GM21526 (cell line): ENCODE results near the gene C18orf63.

Source experiments
- ATAC-seq: cut with Tn5 transposase; IDR thresholded peaks from one replicate; pipeline ENCODE4 v1.9.1; 2021; ENCODE audit warnings: moderate library complexity; ENCODE audit not compliant: unreplicated experiment, low FRiP score

C18orf63 gene

GRCh38 chr18:74315464-74316256 lies at the start of gene C18orf63:
C18orf63 (plus strand) TSS chr18:74315839; CDS start chr18:74317866, 2,027 bp downstream.
- ATAC-seq = no peak

GRCh38 chr18:74266161-74266560 lies 49.5 kb upstream of the C18orf63 start:
- no peak for ATAC-seq

- ATAC-seq = no peak
Observed at GRCh38 chr18:74268175-74268574, 47.5 kb upstream of the C18orf63 start.

- ATAC-seq = no peak
Observed at GRCh38 chr18:74268933-74269620, 46.6 kb upstream of the C18orf63 start.

- ATAC-seq = no peak
Observed at GRCh38 chr18:74271635-74272034, 44.0 kb upstream of the C18orf63 start.

GRCh38 chr18:74273394-74273793 lies 42.2 kb upstream of the C18orf63 start:
- no peak for ATAC-seq

GRCh38 chr18:74274700-74275099 lies 40.9 kb upstream of the C18orf63 start:
- ATAC-seq = no peak

- ATAC-seq = no peak
Observed at GRCh38 chr18:74275736-74276135, 39.9 kb upstream of the C18orf63 start.

GRCh38 chr18:74276609-74277008 lies 39.0 kb upstream of the C18orf63 start:
- no peak for ATAC-seq

- no peak for ATAC-seq
Observed at GRCh38 chr18:74277296-74277695, 38.3 kb upstream of the C18orf63 start.

- no peak for ATAC-seq
Observed at GRCh38 chr18:74278058-74278457, 37.6 kb upstream of the C18orf63 start.

- no peak for ATAC-seq
Observed at GRCh38 chr18:74278983-74279382, 36.7 kb upstream of the C18orf63 start.

GRCh38 chr18:74281011-74281979 lies 34.3 kb upstream of the C18orf63 start:
- no peak for ATAC-seq

GRCh38 chr18:74281980-74282754 lies 33.5 kb upstream of the C18orf63 start:
- ATAC-seq = no peak

- ATAC-seq = no peak
Observed at GRCh38 chr18:74282755-74283554, 32.7 kb upstream of the C18orf63 start.

- ATAC-seq = no peak
Observed at GRCh38 chr18:74283646-74284045, 32.0 kb upstream of the C18orf63 start.

GRCh38 chr18:74284191-74284979 lies 31.3 kb upstream of the C18orf63 start:
- no peak for ATAC-seq

GRCh38 chr18:74284980-74285355 lies 30.7 kb upstream of the C18orf63 start:
- ATAC-seq = no peak
